CD4-positive, alpha-beta T cell treated with Interleukin-17A for 4 hours (primary cell): ENCODE data around the gene ZFAND3.

ENCODE experiments used
- DNase-seq: peaks from one replicate; pipeline ENCODE4 v3.0.0-alpha.2; 2020; ENCODE audit warnings: mixed read lengths

ZFAND3 gene

GRCh38 chr6:38158762-38159350 is 339.3 kb downstream of the ZFAND3 start:
- no peak for DNase-seq

DNA sequence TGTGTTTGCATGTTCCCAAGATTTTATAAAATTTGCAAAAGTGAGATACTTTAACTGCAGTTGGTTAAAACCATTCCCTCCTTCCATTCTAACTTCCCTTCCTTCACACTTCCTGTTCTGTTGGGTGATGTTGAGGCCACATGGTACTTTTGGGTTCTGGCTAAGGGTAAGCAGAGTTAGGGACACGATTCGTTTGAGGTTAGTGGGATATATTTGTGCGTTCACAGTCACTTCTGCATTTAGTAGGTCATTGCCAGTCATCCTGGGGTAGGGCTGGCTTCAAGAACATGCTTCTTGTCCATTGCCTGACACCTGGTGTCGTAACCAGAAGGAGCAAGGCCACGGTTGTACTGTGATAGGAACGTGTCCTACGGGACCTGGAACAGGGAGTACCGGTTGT is 340.1 kb downstream of the ZFAND3 start:
- DNase-seq = no peak

- no peak for DNase-seq
Measured at GRCh38 chr6:38160831-38161230, 341.3 kb downstream of the ZFAND3 start.

- no peak for DNase-seq
Measured at GRCh38 chr6:38161331-38161730, 341.8 kb downstream of the ZFAND3 start.

DNA sequence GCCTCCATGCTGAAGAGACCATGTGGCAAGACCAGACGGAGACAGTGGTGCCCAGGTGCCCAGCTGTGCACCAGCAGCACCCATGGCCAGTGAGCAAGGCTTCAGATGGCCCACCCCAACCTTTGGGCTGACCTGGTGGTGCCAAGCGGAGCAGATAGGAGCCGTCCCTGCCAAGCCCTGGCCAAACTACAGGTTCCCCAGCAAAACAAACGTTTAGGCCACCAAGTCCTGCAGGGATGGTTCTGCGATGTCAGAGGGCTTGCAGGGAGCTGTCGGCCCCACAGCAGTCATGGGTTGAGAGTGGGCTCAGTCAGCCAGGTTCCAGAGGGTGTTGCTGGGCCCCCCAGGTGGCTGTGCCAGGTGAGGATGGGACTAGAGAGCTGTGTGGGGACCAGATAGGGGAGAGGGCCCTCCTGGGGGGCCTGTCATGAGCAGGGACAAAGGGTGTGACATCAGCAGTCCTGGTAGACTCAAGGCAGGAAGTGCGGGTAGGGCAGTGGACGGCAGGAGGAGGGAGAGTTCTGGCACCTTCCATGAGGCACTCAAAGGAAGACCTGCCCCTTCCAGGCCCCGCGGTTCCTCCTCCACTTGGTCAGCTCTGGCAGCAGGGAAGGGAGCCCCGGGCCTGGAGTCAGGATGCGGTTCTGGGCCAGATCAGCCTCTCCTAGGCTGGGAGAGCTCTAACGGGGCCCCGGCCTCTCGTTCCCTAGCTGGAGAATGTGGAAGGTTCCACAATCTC is 342.4 kb downstream of the ZFAND3 start:
- no peak for DNase-seq

- DNase-seq = no peak
Measured at GRCh38 chr6:38162493-38163185, 343.1 kb downstream of the ZFAND3 start.

- no peak for DNase-seq
Measured at GRCh38 chr6:38163186-38164130, 343.9 kb downstream of the ZFAND3 start.

GRCh38 chr6:38164131-38164481 is 344.6 kb downstream of the ZFAND3 start:
- DNase-seq = no peak

- no peak for DNase-seq
Measured at GRCh38 chr6:38164671-38165108, 345.2 kb downstream of the ZFAND3 start.

DNA sequence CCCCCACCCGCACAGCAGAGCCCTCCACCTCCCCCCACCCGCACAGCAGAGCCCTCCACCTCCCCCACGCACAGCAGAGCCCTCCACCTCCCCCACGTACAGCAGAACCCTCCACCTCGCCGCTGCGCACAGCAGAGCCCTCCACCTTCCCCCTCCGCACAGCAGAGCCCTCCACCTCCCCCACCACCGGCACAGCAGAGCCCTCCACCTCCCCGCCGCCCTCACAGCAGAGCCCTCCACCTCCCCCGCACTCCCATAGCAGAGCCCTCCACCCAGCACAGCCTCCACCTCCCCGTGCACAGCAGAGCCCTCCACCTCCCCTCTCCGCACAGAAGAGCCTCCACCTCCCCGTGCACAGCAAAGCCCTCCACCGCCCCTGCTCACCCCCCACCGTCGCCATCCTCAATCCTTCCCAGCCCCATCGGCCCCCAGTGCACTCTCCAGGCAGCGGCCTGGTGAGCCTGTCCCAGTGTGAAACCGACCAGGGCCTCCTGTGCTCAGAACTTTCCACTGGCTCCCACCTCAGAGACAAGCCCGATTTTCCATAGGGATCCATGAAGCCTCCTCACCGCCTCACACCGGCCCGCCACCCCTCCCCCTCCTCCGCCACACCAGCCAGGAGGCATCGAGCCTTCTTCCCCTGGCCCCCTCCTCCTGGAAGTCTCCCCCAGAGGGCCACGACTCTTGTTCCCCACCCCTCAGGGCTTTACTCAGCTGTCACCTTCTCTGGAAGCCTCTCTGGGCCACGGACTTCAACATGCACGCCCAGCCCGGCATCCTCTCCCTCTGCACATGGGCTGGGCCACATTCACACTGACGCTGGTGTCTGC is 347.1 kb downstream of the ZFAND3 start:
- DNase-seq = no peak

GRCh38 chr6:38167598-38167997 is 348.1 kb downstream of the ZFAND3 start:
- no peak for DNase-seq

- no peak for DNase-seq
Measured at GRCh38 chr6:38168126-38168525, 348.6 kb downstream of the ZFAND3 start.

DNA sequence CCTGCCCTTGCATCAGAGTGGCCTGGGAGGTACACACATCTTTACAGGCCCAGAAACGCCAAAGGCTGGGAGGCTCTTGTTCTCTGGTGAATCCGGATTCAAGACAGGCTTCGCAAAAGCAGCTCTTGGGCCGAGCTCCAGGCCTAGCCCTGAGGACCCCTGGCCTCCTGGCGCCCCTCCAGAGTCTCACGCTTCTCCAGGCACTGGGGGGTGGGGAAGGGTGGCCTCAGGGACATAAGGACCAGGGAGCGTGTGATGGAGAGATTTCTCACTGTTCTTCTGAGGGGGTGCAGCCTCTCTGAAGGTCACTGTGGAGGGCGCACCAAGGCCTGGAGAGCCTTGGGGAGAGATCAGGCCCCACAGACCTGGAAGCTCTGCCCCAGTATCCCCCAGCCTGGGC is 349.2 kb downstream of the ZFAND3 start:
- no peak for DNase-seq

GRCh38 chr6:38169221-38169976 is 349.9 kb downstream of the ZFAND3 start:
- DNase-seq = no peak

DNA sequence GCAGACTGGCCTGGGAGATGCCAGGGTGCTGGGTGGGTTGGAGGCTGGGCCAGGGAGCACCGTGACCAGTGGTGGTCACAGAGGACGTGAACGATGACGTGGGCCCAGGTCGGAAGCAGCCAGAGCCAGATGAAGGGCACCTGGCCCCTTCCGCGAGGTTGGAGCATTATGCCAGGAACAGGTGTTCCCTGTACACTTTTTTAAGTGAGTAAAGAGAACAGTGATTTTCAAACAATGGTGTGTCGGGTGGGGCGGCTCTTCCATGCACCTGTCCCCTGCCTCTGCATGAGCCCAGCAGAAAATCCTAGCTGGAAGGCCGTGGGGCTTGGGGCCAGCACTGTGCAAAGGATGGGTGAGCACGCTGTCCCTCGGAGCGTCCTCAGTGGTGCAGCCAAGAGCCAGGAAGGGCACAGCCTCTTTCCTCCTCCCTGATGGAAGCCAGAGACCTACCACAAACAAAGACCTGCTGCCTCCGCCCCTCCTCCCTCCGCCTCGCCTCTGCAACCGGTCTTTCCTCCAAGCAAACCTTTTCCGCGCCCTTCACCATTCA is 350.5 kb downstream of the ZFAND3 start:
- DNase-seq = no peak

DNA sequence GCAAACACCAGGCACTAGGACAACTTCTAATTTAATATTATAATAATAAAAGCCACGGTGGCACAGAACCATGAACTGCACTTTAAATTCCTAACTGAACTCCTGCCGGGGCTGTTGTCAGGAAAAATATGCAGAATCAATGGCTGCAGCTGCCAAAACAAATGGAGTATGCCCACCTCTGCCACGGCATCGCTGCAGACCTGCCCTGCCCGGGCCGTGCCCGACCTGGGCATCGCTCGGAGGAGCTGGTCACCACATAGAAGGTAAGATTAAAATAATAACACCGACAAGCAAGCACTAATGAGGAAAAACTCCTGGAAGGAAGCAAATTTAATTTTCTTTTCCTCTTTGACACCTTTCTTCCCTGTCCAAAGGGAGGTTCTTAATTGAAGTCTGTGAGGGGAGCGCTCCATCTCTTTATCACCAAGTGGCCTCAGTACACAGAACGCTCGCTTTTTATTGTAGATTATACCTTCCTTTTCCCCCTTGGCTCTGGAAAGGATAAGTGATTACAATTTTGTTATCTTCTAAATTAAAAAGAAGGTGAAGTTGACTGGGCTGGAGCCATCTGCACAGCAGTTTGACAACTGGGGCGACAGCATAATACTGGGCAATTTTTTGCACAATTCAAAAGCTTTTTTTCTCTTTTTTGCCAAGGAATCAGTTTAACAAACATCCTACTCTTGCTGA is 351.3 kb downstream of the ZFAND3 start:
- DNase-seq = no peak

DNA sequence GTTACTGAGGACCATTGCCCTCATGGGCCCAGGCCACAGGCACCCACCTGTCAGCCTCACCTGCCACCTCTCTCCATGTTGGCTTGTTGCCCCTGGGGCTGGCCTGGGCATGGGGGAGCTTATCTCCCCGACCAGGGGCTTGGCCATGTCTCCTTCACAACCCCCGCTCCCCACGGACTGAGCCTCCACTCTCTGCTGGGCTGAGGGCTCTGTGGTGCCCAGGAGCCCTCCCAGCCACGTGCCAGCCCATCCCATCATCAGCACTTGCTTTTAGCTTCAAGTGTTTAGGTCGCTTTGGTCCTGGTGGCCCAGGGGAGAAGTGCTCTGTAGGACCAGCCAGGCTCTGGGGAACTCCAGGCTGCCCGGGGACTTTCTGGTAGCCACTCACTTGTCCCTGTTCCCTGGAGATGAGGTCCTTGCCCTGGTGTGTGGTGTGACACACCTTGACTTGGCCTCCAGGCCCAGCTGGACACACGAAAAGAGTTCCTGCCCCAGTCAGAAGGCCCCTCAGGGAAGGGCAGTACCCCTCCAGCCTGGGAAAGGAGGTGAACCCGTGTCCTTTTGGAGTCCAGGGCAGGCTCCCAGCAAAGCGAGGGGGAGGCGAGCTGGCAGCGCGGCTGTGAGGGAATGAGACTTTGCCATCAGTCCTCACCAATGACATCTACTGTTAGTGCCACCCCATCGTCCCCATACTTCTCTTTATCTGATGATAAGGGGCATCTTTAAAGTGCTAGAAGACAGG is 352.6 kb downstream of the ZFAND3 start:
- no peak for DNase-seq

DNA sequence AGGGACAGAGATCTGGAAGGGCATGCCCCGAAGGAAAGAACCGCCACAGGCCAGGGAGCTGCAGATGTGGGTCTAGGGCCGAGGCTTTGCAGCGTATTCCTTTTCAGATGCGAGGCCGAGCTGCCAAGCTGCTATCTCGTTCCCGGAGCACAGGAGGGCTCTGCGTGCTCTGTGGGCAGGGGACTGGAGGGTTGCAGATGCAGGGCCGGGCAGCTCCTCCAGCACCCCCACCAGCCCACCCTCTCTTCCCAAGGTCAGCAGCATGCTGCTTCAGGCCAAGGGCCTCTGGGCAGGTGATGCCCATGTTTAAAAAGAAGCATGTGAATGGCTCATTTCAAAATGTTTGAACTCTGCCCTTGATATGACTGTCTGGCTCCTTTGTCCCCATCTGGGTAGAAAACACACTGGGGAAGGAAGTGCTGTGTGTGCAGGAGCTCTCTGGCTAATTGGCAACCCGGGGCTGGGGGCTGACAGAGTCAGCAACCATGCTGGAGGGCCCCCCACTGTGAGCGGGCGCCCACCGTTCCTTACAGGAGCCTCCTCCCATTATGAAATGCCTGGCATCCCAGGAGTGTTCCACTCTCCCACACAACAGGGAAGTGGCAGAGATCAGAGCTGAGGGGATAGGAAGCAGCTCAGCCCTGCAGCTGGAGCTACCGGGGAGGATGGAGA is 353.3 kb downstream of the ZFAND3 start:
- no peak for DNase-seq

GRCh38 chr6:38173909-38174308 is 354.4 kb downstream of the ZFAND3 start:
- no peak for DNase-seq
